AG09309 (cell line): Measurements from ENCODE around the gene PHPT1.
"Not testable (repeated sequence)": the region's sequence is repeated elsewhere in the genome, so short reads cannot be mapped to it uniquely, and the experiment has no call there.

ENCODE experiments used
- DNase-seq: peaks from one replicate; pipeline ENCODE4 v3.0.0-alpha.2; 2010; ENCODE audit warnings: low read depth
- H3K4me3 ChIP-seq: 2 replicates; pipeline ENCODE4 v1.5.1; 2011; ENCODE audit warnings: mild to moderate bottlenecking, low read depth, low read length, moderate library complexity; ENCODE audit not compliant: control insufficient read depth
- CTCF ChIP-seq: IDR thresholded peaks from 2 replicates; pipeline ENCODE4 v1.5.1; 2011; ENCODE audit warnings: mild to moderate bottlenecking, low read depth, low read length, inconsistent platforms; ENCODE audit not compliant: insufficient read depth, control insufficient read depth; ENCODE audit errors: missing control alignments

Gene PHPT1

GRCh38 chr9:136849038-136849959, at the start of gene PHPT1:
PHPT1 (plus strand) TSS chr9:136849409; CDS start chr9:136849431, 22 bp downstream.
- no peak for TF ChIP-seq CTCF
- H3K4me3 ChIP-seq: peak within 1 kb of the TSS; percentile 95
- peak; percentile 97 for DNase-seq

- no peak for DNase-seq
- H3K4me3 ChIP-seq: no peak overlapping the region
- no peak for TF ChIP-seq CTCF
Observed at GRCh38 chr9:136799854-136800657, 49.2 kb upstream of the PHPT1 start.

- DNase-seq: no peak
- no peak overlapping the region for H3K4me3 ChIP-seq
- TF ChIP-seq CTCF: no peak
Observed at GRCh38 chr9:136802321-136802720, 46.9 kb upstream of the PHPT1 start.

GRCh38 chr9:136803009-136803550, 46.1 kb upstream of the PHPT1 start:
- not testable (repeated sequence) for H3K4me3 ChIP-seq, DNase-seq

- no peak overlapping the region for H3K4me3 ChIP-seq
- DNase-seq: no peak
- no peak for TF ChIP-seq CTCF
Observed at GRCh38 chr9:136803551-136804508, 45.4 kb upstream of the PHPT1 start.

GRCh38 chr9:136804509-136805206, 44.6 kb upstream of the PHPT1 start:
- no peak for DNase-seq
- no peak overlapping the region for H3K4me3 ChIP-seq
- TF ChIP-seq CTCF: no peak
